GM13976 (cell line): ENCODE results near the gene HACD4.
A peak's percentile ranks its signal among the peaks of the same experiment; 100 is the strongest.

ENCODE experiments used
- DNase-seq: peaks from one replicate; pipeline ENCODE4 v3.0.0; 2012; ENCODE audit warnings: low spot score
- in situ Hi-C: fragments of 300-500 bp; cut with MboI; formaldehyde crosslinking; loops from one replicate; pipeline ENCODE4 v1.12.0; 2022; ENCODE audit warnings: low sequenced_read_pairs, mixed read lengths, inconsistent platforms; ENCODE audit not compliant: unreplicated experiment
- TF ChIP-seq, protein P1 (sequence below): IDR thresholded peaks from 2 replicates; pipeline ENCODE4 v1.5.1; 2012; ENCODE audit warnings: borderline replicate concordance, mild to moderate bottlenecking; ENCODE audit not compliant: insufficient read depth; ENCODE audit errors: extremely low read depth, missing control alignments, control extremely low read depth

The HACD4 gene

DNA sequence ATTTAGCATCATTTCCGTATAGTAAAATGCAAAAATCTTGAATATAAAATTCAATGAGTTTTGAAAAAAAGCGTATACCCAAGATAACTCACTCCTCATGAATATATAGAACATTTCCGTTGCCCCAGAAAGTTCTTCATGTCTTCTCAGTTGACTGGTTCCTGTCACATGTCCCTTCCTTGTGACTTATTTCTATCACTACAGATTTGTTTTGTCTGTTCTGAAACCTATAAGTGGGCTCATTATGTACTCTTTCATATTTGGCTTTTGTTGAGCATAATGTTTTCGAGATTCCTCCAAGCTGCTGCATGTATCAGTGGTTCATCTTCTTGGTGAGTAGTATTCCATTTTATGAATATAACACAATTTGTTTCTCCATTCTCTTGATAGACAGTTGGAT lies 11.0 kb upstream of the HACD4 start:
- no peak for DNase-seq
- in situ Hi-C loops: no loop called here
- TF ChIP-seq, protein P1, sequence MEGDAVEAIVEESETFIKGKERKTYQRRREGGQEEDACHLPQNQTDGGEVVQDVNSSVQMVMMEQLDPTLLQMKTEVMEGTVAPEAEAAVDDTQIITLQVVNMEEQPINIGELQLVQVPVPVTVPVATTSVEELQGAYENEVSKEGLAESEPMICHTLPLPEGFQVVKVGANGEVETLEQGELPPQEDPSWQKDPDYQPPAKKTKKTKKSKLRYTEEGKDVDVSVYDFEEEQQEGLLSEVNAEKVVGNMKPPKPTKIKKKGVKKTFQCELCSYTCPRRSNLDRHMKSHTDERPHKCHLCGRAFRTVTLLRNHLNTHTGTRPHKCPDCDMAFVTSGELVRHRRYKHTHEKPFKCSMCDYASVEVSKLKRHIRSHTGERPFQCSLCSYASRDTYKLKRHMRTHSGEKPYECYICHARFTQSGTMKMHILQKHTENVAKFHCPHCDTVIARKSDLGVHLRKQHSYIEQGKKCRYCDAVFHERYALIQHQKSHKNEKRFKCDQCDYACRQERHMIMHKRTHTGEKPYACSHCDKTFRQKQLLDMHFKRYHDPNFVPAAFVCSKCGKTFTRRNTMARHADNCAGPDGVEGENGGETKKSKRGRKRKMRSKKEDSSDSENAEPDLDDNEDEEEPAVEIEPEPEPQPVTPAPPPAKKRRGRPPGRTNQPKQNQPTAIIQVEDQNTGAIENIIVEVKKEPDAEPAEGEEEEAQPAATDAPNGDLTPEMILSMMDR: no peak

DNA sequence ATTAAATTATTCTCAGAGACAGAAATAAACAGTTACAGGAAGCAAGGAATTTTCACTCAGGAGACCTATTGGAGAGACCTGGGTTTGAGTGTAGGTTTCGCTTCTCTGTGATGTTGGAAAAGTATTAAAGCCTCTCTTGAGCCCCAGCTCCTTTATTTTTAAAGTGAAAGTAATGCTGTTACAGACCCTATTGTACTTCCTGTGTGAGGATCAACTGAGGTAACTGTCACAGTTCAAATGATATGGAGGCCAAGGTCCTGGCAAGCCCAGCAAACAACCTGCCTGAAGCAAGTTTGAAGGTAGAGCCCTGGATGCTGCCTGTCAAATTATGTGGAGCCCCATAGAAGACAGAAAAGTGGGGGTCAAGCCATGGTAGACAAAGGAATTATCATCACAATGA lies 7.9 kb upstream of the HACD4 start:
- in situ Hi-C loops: no loop called here
- no peak for DNase-seq
- TF ChIP-seq, protein P1: no peak

DNA sequence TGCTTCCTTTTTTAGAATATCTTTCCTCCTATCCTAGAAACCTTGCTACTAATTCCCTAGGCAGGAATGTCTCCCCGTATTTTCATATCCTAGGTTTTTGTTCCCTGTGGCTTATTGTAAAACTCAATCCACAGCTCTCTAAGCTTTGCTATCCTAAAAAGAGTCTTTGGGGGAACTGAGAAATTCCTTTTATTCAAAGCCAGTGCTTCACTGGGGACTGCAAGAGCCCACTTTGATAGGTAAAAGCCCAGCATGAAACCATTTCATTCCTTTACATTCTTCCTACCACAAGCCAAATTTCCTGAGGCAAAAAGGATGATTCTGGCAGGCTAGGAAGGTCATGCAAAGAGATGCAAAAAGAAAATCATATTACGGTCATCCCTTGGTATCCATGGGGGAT lies 5.8 kb upstream of the HACD4 start:
- in situ Hi-C loops: no loop called here
- no peak for DNase-seq
- TF ChIP-seq, protein P1: no peak

DNA sequence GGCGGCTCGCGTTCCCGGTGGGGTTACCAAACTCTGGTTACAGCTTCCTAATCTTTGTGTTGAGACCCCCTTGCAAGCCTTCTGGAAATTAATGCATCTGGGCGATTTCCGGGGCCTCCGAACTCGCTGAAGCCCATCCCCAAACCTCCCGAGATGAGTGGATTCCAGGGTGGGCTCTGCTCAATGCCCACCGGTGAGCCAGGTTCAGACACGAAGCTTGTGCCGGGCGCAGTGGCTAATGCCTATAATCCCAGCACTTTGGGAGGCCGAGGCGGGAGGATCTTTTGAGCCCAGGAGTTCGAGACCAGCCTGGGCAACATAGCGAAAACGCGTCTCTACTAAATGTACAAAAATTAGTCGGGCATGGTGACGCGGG lies 356 bp upstream of the HACD4 start:
- in situ Hi-C loops: no loop called here
- TF ChIP-seq, protein P1: no peak
- no peak for DNase-seq

DNA sequence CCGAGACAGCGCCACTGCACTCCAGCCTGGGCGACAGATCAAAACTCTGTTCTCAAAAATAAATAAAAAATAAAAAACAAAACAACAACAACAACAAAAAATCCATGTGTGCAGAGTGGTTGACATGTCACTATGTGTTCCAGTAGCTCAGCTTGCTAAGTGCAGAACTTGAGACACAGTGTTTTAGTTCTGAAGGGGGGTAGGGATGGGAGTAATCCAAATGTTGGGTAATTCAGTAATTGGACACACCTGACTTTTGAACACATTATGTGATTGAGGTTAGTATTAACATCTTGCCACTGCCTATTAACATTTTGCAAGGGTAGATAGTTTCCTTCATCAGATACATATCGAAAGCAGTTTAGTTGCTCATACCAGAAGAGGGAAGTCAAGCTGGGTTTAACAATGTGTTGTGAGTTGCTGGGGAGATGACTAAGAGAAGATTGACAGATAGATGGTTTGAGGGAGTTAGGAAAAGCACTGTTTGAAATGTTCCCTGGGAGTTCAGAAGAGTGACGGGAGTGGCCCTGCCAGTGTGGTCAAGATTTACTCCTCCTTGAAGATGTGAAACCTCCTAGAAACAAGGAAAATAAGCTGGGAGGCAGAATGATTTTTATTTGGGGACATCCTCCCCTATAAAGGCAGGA lies 928 bp downstream of the HACD4 start:
- DNase-seq: peak; percentile 72
- TF ChIP-seq, protein P1: no peak
- in situ Hi-C loops: no loop called here

DNA sequence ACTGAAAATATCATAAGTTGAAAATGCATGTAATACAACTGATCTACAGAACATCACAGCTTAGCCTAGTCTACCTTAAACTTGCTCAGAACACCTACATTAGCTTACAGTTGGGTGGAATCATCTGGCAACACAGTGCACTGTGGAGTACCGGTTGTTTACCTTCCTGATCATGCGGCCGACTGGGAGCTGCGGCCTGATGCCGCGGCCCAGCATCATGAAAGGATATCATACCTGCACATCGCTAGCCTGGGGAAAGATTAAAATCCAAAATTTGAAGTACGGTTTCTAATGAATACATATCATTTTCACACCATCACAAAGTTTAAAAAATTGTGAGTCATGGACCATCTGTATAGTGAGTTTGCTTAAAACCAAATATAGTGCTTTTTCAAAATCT lies 1.8 kb downstream of the HACD4 start:
- in situ Hi-C loops: no loop called here
- no peak for DNase-seq
- TF ChIP-seq, protein P1: no peak
